ENCODE measurements around the gene ARHGAP8.
"Not testable (repeated sequence)": the region's sequence is repeated elsewhere in the genome, so short reads cannot be mapped to it uniquely, and the experiment has no call there.

Gene ARHGAP8

DNA sequence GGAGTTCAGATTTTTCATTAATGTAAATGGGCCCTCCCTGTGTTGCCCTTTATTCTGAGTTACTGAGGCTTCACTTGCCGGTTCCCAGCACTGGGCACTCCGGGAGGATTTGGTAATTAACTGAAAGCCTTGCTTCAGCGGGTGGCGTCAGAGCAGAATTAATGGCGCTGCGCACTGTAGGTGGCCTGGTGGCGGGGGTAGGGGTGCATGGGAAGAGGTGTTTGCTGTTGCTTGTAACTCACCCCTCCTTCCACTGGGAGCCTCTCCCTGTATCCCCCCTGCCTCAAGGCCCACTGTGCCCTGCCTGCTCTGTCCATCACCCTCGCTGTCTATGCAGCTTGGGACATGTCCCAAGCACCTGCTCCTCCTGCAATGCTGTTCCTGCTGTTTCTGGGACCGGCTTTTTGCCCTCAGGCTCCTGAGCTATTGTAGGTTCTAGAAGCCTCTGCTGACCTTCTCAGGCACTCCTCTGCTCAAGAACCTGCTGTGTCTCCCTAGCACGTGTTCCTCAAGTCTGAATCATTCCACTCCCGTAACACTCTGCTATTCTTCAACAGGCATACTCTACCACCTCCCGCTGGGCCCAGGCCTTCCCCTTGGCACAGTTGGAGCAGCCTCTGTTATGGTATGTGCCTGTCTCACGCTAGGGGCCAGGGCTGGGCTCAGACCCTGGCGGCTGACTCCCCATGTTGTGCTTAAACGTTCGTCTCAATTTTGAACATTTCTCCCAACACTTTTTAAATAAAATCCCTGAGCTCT, 24.4 kb downstream of the ARHGAP8 start:
- no peak for DNase-seq

DNA sequence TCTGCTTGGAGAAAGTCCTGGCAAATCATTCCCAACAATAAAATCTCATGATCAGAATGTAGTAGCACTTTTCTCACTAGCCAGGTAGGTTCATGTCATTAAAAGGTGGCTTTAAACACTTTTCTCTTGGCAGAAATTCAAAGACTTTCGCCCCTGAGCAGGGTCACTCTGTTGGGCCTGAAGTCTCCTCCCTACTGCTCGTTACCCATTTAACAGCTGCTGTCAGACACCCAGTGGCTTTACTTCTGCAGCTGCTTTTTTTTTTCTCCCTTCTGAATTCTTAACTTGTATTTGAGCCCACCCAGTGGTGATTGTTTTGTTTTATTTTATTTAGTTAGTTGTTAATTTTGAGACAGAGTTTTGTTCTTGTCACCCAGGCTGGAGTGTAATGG, 25.0 kb downstream of the ARHGAP8 start:
- no peak for DNase-seq

DNA sequence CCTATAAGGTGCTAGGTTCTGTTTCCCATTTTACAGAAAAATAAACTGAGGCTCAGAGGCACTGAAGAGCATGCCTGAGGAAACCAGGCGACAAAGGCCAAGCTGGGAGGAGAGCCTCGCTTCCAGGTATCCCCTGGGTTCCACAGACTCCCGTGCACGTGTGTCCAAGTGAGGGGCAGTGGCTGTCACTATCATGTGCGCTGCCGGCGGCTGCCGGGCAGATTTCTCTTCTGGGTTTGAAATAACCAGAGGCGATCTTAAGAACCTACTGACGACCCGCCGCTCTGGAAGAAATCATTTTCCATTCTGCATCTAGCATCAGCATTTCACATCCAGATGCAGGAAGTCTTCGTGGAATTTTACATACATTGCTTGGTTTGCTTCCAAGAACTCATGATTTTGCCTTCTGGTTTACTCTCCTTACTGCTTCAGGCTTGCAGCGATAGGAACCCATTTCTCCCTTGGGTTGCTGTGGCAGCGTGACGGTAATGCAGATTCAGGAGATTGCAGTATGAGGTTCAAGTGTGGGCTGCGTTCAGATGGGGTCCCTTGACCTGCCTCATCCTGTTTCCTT, 28.6 kb downstream of the ARHGAP8 start:
- no peak for DNase-seq

DNA sequence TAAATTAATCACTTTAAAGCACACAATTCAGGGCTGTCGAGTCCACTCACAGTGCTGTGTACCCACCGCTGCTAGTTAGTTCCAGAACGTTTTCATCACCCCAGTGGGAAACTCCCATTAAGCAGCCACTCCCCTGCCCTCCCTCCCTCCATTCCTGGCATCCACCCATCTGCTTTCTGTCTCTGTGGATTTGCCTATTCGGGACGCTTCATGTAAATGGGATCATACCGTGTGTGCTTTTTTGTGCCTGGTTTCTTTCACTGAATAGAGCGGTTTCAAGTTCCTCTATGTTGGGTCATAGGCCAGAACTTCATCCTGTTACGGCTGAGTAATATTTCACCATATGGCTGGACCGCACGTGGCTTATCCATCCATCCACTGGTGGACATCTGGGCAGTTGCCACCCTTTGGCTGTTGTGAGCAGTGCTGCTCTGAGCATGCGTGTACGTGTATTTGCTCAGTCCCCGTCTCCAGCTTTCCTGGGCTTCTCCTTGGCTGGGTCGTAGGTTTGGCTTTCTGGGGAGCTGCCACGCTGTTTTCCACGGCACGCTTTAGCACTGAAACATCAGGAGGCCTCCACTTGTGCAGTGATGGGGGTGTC, 30.1 kb downstream of the ARHGAP8 start:
- no peak for DNase-seq

DNA sequence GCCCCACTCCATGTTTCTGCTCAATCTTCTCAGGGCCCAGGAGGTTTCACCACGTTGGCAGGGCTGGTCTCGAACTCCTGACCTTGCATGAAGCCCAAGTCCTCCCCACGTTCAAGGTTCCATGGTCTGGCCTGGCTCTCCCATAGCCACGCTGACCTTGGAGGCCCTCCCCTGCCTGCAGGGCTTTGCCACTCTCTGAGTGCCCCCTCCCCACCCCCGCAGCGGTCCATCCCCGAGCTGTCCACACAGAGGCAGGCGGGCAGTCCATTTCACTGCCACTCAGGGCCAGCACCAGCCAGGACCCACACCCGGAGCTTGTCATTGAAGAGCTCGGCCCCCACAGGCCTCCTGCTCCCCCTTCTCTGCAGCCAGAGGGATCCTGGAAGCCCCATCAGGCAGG, 30.7 kb downstream of the ARHGAP8 start:
- no peak for DNase-seq

DNA sequence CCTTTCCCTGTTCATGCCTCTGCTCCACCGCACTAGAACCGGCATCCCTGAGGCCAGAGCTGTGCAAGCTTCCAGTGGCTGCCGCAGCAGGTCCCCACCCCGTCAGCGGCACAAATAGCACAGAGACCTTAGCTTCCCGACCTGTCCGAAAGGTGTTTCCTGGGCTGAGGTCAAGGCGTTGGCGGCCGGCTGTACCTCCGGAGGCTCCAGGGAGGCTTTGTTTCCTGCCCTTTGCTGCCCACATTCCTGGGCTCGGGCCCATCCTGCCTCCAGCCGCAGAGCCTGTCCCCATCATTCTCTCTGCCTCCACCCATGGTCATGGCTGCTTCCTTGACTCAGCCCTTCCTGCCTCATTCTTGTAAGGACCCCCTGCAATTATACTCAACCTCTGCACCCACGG, 31.2 kb downstream of the ARHGAP8 start:
- no peak for DNase-seq

DNA sequence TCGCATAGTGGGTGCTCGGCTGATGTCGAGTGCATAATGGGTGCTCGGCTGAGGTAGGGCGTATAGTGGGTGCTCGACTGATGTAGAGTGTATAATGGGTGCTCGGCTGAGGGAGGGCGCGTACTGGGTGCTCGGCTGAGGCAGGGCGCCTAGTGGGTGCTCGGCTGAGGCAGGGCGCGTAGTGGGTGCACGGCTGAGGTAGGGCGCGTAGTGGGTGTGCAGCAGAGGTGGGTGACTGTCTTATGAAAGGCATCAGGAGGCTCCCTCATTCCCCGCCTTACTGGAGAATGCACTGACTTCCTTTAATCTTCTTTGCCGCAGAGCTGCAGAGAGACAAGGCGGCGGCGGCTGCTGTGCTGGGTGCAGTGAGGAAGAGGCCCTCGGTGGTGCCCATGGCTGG, 33.8 kb downstream of the ARHGAP8 start:
- DNase-seq = no peak

DNA sequence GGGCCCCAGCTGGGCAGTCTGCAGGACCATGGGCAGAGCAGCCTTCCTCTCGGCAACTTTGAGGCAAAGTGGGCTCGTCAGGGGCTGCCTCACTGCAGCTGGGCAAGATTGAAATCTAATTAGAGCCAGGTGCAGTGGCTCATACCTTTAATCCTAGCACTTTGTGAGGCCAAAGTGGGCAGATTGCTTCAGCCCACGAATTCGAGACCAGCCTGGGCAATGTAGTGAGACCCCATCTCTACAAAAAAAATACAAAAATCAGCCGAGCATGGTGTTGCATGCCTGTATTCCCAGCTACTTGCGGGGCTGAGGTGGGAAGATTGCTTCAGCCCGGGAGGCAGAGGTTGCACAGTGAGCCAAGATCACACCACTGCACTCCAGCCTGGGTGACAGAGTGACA, 34.2 kb downstream of the ARHGAP8 start:
- DNase-seq = no peak

DNA sequence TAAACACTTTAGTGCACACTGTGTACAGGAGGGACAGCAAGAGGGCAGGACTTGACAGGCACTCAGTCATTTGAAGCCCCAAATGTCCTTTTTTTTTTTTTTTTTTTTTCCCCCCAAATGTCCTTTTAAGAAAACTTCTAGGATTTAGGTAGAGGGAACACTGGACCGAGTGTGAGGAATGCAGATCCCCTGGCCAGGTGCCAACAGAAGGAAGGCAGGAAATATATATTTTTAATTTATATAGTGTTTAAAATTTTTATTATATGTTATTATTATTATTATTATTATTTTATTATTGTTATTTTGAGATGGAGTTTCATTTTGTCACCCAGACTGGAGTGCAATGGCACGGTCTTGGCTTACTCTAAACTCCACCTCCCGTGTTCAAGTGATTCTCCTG, 35.5 kb downstream of the ARHGAP8 start:
- no peak for DNase-seq

DNA sequence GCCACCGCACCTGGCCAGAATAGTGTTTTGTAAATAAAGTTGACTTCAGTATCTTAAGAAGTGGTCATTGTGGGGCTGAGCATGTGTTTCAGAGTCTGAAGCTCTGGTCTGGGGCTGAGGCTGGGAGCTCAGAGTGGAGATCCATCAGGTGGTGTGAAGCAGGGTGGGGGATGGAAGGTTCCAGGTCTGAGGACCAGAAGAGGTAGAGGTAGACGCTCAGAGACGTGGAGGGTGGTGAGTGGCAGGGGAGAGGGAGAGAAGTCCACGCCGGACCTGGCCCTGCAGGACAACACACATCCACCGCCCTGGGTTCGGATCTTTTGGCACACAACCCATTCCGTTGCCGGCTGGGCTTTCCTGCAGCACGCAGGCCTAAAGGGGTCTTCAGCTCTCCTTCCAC, 40.7 kb downstream of the ARHGAP8 start:
- no peak for DNase-seq

DNA sequence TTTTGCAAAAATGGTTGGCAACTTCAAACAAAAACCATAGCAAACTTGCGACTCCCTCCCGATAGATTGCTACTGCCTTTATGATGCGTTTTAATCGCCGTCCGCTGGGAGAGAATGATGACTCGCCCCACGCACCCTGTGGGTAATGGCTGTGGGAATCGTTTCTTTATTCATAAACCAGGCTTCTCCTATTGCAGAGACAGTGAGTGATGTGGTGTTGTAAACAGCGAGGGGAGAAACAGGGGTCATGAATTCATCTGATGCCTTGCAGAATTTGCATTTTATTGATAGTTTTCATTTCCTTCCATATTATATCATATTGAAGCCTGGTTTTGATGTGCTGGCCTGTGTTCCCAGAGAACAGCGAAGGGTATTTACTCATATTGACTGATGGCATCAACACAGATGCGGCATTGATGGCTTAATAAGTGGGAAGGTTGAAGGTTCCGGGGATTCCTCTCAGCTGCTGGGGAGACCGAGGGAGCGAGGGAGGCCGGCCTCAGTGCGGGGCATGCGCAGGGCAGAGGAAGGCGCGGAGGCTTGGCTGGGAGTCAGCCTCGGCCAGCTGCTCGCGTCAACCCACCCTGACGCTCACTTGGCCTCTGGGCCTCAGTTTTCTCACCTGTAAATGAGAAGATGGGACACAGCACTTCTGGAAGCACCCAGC, 41.3 kb downstream of the ARHGAP8 start:
- no peak for DNase-seq

DNA sequence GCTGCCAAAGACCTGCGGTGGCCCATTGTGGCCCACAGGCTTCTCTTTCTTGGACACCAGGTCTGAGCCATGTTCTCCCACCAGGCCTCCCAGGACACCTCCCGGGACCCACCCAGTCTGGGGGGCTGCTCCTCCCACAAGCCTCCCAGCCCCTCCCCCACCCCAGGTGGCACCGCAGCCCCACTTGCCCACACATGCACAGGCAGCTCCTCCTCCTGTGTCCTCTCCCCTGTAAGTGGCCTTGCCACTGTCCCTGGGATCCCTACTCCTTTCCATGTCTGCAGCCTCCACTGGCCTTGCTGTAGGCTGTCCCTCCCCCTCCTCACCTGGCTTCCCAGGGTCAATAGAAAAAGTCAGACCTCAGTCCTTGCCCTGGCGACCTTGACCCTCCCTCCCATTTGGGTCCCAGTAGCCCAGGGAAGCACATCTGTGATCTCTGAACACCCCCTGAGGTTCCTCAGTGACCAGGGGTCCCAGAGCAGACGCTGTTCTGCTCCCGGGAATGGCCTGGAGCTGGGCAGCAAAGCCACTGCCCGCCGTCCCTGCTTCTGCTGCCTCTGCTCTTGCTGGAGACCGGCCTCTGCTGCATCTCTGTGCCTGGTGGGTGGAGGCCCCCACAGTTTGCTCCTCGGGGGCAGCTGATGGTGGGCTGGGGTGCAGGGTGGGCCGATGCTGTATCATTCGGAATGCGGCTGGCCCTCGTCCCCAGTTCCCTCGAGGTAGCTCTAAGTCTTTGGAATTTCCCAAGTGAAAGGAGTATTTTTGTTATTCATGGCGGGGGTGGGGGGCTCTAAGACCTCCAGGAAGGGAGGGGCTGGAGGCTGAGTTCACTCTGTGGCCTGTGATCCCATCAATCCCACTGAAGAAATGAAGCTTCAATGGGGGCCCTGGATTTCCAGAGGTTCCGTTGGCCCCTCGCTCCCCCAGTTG, 43.6 kb downstream of the ARHGAP8 start:
- no peak for DNase-seq

DNA sequence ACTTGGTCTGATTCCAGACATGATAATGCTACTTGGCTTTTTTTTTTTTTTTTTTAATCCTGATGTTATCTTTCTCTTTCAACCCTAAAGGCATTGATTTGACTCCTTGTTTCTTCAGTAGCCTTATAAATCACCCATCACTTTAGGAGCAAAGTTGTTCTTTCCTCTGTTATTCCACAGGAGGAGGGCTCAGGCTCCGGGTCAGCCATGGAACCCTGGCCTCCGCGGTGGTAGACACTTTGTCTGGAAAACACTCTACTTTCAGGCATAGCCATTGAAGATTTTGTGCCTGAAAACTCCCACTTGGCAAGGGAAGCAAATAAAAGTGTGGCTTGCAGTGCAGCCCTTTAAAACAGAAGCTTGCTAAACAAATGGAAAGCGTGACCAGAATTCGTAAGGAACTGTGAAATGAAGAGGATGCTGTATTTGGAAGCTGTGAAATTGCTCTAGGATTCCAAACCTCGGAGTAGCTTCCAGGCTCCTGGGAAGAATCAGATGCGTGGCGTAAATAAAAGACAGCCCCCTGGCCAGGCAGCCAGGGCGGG, 44.9 kb downstream of the ARHGAP8 start:
- DNase-seq = no peak

DNA sequence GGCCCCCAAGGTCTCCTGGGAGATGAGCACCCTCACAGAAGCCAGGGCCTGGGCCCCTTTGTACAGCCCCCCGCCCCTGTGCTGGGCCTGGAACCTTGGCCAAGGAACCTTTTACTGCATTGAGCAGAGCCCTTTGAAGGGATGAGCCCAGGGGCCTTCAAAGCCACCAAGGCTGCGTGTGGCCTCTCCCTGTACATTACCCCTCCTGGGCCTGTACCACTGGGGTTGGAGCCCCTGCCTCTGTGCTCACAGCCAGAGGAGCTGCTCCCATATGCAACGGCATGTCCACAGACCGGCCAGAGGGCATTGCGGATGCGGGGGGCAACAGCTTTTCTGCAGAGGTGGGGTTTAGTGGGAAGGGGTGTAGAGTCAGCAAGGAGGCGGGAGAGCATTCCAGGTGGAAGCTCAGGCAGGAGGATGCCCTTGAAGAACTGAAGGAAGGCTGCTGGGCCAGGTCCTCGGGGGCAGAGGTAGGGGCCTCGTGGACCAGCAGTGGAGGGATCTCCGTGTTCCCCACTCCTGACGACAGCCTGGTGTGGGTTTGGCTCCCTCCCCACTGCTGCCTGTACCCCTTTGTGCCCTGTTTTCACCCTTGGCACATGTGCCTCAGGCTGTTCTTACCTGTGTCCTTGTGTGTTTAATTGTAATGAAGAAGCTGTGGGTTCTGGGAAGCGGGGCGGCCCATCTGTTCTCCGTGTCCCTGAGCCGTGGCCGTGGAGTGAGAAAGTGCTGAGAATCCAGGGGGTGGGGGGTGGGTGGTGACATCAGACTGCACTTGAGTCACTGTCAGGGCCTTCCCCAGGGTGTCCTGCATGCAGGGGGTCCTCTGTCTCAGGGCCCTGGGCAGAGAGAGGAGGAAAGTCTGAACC, 46.9 kb downstream of the ARHGAP8 start:
- no peak for DNase-seq

DNA sequence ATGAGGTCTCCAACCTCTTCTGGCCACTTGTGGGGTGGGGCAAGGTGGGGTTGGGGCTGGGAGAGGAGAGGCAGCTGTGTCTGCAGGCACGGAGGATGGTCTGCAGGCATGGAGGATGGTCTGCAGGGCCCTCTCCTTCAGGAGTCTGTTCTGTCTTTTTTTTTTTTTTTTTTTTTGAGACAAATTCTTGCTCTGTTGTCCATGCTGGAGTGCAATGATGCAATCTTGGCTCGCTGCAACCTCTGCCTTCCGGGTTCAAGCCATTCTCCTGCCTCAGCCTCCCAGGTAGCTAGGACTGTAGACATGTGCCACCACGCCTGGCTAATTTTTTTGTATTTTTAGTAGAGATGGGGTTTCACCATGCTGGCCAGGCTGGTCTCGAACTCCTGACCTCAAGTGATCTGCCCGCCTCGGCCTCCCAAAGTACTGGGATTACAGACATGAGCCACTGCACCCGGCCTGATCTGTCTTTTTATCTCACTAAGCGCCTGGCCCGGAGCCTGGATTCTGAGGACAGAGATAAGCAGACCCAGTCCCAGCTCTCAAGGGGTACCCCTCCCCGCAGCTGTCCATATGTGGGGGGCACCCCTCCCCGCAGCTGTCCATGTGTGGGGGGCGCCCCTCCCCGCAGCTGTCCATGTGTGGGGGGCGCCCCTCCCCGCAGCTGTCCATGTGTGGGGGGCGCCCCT, 47.7 kb downstream of the ARHGAP8 start:
- not testable (repeated sequence) for DNase-seq

DNA sequence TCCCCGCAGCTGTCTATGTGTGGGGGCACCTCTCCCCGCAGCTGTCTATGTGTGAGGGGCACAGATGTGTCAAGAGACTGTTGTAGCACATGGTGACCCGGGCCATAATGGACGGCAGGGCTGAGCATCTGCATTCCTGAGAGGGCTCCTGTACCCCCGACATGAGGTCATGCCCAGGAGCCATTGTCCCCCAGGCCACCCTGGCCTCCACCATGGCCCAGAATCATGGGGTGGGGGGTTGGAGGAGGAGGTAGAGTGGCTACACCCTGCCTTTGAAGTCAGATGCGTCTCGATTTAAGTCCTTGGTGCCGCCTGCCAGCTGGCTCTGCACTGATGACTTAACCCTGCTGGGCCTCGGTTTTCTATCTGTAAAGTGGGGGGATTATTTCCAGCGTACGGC, 49.1 kb downstream of the ARHGAP8 start:
- no peak for DNase-seq

DNA sequence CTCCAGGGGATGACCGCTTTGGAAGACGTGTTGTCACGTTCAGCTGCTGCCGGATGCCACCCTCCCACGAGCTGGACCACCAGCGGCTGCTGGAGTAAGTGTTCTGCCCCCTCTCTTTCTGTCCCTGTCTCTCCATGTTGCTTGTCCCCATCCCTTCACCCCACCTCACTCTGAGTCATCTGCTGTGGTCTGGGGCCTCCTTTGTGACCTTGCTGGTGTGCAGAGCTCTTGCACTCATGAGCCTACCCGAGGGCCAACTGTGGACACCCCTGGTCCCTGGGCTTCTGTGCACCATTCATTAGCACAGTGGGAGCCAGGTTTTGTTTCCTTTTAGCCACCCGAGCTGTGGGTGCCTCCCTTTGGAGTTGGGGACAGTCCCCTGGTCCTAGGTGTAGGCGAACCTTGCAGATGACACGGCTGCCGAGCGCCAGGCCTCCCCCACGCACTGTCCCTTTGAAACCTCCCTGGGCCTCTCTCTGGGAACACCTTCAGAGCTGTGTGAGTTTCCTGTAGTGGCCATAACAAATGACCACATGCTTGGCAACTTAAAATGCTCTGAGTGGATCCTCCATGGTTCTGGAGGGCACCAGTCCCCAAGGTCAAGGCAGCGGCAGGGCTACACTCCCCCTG, 49.8 kb downstream of the ARHGAP8 start:
- no peak for DNase-seq

DNA sequence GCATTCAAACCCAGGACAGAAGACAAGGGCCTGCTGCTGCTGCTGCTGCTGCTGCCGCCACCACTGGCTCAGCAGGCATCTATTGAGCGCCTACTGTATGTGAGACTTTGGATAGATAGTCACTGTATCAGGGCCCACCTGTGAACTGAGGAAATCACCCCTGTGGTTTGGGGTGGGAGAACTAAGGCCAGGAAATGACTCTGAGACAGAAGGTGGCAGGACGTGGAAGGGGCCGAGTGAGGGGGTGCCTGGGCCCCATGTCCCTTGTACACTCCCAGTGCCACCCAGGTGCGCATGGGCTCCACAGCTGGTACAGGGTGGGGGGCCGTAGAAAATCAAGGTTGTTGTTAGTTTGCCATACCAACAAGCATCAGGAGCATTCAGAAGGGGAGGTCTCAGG, 50.6 kb downstream of the ARHGAP8 start:
- no peak for DNase-seq

DNA sequence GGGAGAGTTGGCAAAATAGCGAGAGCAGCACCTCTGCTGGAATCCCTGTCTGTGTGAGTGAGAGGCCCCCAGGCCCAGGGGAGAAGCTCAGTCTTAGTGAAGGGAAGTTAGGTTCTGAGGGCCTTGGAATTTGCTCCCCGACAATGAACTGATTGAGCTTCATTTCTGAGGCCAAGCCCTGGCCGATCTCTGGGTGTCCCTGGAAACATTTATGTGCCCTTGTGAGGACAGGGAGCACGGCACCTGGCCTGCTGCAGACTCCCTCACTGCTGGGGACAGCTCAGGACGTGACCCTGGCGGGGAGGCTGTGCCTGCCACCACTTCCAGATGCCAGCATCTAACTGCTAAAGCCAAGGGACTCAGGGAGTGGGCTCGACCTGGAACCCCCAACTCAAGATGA, 52.0 kb downstream of the ARHGAP8 start:
- DNase-seq = no peak

DNA sequence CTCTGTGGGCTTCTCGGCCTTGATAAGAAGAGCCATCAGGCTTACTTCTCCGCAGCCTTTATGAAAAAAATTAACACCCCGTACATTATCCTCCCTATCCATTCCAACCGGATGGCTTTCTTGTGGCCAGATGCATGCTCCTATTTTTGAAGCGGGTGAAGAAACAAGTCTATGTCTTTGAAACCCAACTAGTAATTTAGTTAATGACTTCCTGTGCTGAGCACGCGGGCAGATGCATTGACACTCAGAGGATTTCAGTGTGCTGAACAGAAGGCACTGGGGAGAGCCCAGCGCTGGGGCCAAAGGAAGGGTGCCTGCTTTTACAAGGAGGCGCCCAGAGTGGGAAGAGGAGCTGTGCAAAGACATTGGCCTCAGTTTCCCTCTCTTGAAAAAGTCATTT, 53.3 kb downstream of the ARHGAP8 start:
- no peak for DNase-seq

DNA sequence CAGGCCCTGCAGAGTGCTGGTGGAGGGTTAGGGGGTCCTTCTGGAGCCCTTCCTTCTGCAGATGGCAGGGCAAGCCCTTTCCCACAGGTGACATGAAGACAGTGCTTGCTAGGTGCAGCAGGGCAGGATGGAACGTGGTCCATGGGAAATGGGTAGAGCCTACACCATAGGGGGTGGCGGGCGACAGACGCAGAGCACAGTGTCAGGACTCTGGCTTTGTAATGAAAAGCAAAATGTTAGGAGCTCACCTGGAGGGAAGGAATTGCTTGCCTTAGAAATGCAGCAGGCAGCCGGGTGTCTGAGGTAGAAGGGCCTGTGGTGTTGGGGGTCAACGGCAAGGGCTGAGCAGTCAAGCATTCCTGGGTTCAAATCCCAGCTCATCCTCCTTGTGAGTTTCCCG, 54.9 kb downstream of the ARHGAP8 start:
- DNase-seq = no peak

All from NCI-H2081 treated with DMSO at 0.1 percent for 48 hours (cell line).